Stomach (tissue), 9 donors: ENCODE results near the gene PRXL2A. TPM values are rescaled to one million over a fixed set of nuclear protein-coding genes. Genes with fewer than 3 reads are reported as not detected.
"Not testable (repeated sequence)": the region's sequence is repeated elsewhere in the genome, so short reads cannot be mapped to it uniquely, and the experiment has no call there.

Source experiments
- DNase-seq, 2 donors: peaks; one replicate each; pipeline versions ENCODE4 v3.0.0 to v3.0.0-alpha.2; 2013 to 2019
- H3K27ac ChIP-seq, 5 donors: fragments of 200-600 bp in 4 of 5; sonication (generic) in 4 of 5; one replicate each; pipeline ENCODE4 v1.5.1; 2013 to 2019; ENCODE audit warnings: mild to moderate bottlenecking in 1 of 5, moderate library complexity in 1 of 5
- H3K27me3 ChIP-seq, 3 donors: fragments of 200-600 bp; sonication (generic); one replicate each; pipeline ENCODE4 v1.5.1; 2017 to 2019; ENCODE audit warnings: mixed run types in 1 of 3
- H3K36me3 ChIP-seq, 4 donors: fragments of 200-600 bp; sonication (generic); 1 replicate in 3 of 4; 2 replicates in 1 of 4; pipeline ENCODE4 v1.5.1; 2016 to 2019
- H3K4me1 ChIP-seq, 4 donors: fragments of 200-600 bp; sonication (generic); one replicate each; pipeline ENCODE4 v1.5.1; 2016 to 2019
- H3K4me3 ChIP-seq, 4 donors: fragments of 200-600 bp; sonication (generic) in 3 of 4; one replicate each; pipeline ENCODE4 v1.5.1; 2016 to 2019; ENCODE audit warnings: mild to moderate bottlenecking in 1 of 4
- H3K9me3 ChIP-seq, 4 donors: fragments of 200-600 bp; sonication (generic); one replicate each; pipeline ENCODE4 v1.5.1; 2016 to 2019
- CTCF ChIP-seq, 7 experiments: fragments of 450-650 bp in 4 of 7; fragments of 200-600 bp in 3 of 7; sonication (generic) in 3 of 7; IDR thresholded peaks; one replicate each; pipeline ENCODE4 v1.5.1; 2016 to 2019; ENCODE audit warnings: antibody characterized with exemption in 7 of 7, control low read depth in 2 of 7, mild to moderate bottlenecking in 1 of 7
- EP300 ChIP-seq: sonication (generic); formaldehyde crosslinking; IDR thresholded peaks from one replicate; pipeline ENCODE4 v1.6.1; 2017; ENCODE audit warnings: antibody characterized with exemption
- POLR2A ChIP-seq, 4 donors: fragments of 450-650 bp; IDR thresholded peaks; one replicate each; pipeline ENCODE4 v1.6.1; 2016; ENCODE audit warnings: antibody characterized with exemption in 4 of 4, control low read depth in 2 of 4, mild to moderate bottlenecking in 1 of 4, moderate library complexity in 1 of 4
- POLR2AphosphoS5 ChIP-seq, 3 donors: sonication (generic); formaldehyde crosslinking; IDR thresholded peaks; one replicate each; pipeline ENCODE4 v1.6.1; 2016; ENCODE audit warnings: antibody characterized with exemption in 3 of 3
- WGBS, 5 donors: extraction: QIAGEN DNeasy Blood & Tissue Kit in 3 of 5; methylation state at CpG; one replicate each; pipeline versions ENCODE4 v1.1.5 to v1.1.7; 2013 to 2018; 5-methylcytosine and 5-hydroxymethylcytosine counted together
- intact Hi-C: fragments of 100-400 bp; cut with DNase I; formaldehyde crosslinking; loops from one replicate; pipeline ENCODE4 v1.15.1; 2023; ENCODE audit warnings: low total_unique reads
- polyA plus RNA-seq, 3 donors: library from polyadenylated mRNA; stranded (reverse); fragments of 200-250 nt; gene quantifications; one replicate each; pipeline ENCODE4 v1.2.3, GENCODE V29; 2013
- total RNA-seq, 5 donors: library from RNA; depleted of rRNA; stranded (reverse); fragments of >200 nt; gene quantifications; one replicate each; pipeline versions ENCODE4 v1.1.0 to v1.2.3, GENCODE V29; 2014 to 2016
- donor health status: healthy with polysubstance abuse.
- donor health status: Bipolar disorder and iron deficiency.
- donor health status: healthy.

PRXL2A gene
- total and polyA plus RNA-seq, 8 donors, result 6.7 to 56.8 (median 17.8) TPM

GRCh38 chr10:80473096-80473657 lies 64.8 kb downstream of the PRXL2A start:
- no peak for DNase-seq
- WGBS, 5 donors, result 66 to 76% (median 69%) methylated on average over 3 of the region's 3 CpGs
- intact Hi-C loops, result no loop called here
- Histone ChIP-seq H3K4me1 (peaks cover 41 to 81% (median 69%) of the 10 kb centered on the region in 4 donors), H3K4me3 (no peak overlapping the region), H3K27me3 (no peaks in the 10 kb centered on the region), H3K27ac (peak overlapping the region in 3 of 5 donors; percentile 11 to 91 (median 44)), H3K9me3 (peaks cover 0 to 6% (median 3%) of the 10 kb centered on the region in 4 donors), H3K36me3 (peaks cover 0 to 47% (median 31%) of the 10 kb centered on the region in 4 donors)
- no peak for TF ChIP-seq POLR2A (IDR thresholded peaks at IDR 0.05)

GRCh38 chr10:80473692-80474596 lies 65.6 kb downstream of the PRXL2A start:
- intact Hi-C loops, result no loop called here
- peaks cover 36 to 74% (median 61%) of the 10 kb centered on the region in 4 donors for H3K4me1 ChIP-seq
- TF ChIP-seq CTCF (IDR thresholded peaks at IDR 0.05) (no peak), EP300 (no peak), POLR2AphosphoS5 (IDR thresholded peaks at IDR 0.05) (no peak), POLR2A (IDR thresholded peaks at IDR 0.05) (no peak)
- 82 to 88% (median 86%) methylated on average over 8 of the region's 8 CpGs for WGBS, 5 donors
- H3K4me3 ChIP-seq, result no peak overlapping the region
- peaks cover 0 to 45% (median 31%) of the 10 kb centered on the region in 4 donors for H3K36me3 ChIP-seq
- H3K27ac ChIP-seq, result peak overlapping the region in 2 of 5 donors; percentile 44 to 91
- H3K9me3 ChIP-seq, result peaks cover 0 to 12% (median 6%) of the 10 kb centered on the region in 4 donors
- H3K27me3 ChIP-seq, result no peaks in the 10 kb centered on the region
- no peak for DNase-seq

DNA sequence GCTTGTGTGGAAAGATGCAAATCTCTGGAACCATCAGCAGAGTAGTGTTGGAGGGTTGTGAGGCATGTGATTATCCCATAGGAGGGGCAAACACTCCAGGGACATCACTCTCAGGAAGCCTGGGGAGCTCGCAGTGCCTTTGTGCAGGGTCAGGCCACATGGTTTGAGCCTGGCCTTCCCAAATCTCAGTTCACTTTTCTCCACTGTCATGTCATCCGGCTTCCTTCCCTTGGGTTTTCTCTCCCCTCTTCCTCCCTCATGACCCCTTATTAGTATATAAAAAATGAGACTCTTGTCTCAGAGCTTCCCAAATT lies 66.2 kb downstream of the PRXL2A start:
- H3K27ac ChIP-seq, result peak overlapping the region in 2 of 5 donors; percentile 44 to 91
- intact Hi-C loops, result no loop called here
- WGBS, 5 donors, result 67 to 89% (median 73%) methylated on average over 2 of the region's 2 CpGs

DNA sequence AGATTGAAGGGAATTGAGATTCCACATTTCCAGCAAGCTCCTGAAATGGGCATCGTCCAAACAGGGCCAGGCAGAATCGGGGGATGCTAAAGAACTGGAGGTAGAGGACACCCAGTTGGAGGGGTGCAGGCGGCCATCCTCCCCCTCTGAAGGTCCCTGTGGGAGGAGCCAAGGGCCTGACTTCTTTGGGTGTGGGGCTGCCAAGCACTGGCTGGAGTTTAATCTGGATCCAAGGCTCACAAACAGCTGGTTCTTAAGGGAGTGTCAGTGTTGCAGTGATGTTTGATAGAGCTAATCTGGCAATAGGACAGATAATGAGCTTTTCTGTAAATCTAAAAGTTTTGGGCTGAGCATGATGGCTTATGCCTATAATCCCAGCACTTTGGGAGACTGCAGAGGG lies 66.6 kb downstream of the PRXL2A start:
- Histone ChIP-seq H3K4me1 (peaks cover 30 to 64% (median 51%) of the 10 kb centered on the region in 4 donors), H3K27ac (peak overlapping the region in 1 of 5 donors; percentile 91), H3K36me3 (peaks cover 0 to 36% (median 27%) of the 10 kb centered on the region in 4 donors), H3K9me3 (peaks cover 0 to 12% (median 6%) of the 10 kb centered on the region in 4 donors), H3K27me3 (no peaks in the 10 kb centered on the region), H3K4me3 (no peak overlapping the region)
- intact Hi-C loops, result no loop called here
- 68 to 88% (median 69%) methylated on average over 3 of the region's 3 CpGs for WGBS, 5 donors
- peak in 1 of 2 donors; percentile 40 for DNase-seq
- TF ChIP-seq CTCF (IDR thresholded peaks at IDR 0.05) (no peak), POLR2AphosphoS5 (IDR thresholded peaks at IDR 0.05) (no peak), EP300 (no peak), POLR2A (IDR thresholded peaks at IDR 0.05) (no peak)

More for the DNA sequence above, 66.2 kb downstream of the PRXL2A start:
- H3K4me3 ChIP-seq, result no peak overlapping the region
- no peak for DNase-seq
- H3K36me3 ChIP-seq, result peaks cover 0 to 39% (median 29%) of the 10 kb centered on the region in 4 donors
- no peaks in the 10 kb centered on the region for H3K27me3 ChIP-seq
- H3K4me1 ChIP-seq, result peaks cover 30 to 67% (median 55%) of the 10 kb centered on the region in 4 donors
- H3K9me3 ChIP-seq, result peaks cover 0 to 12% (median 6%) of the 10 kb centered on the region in 4 donors
- no peak for TF ChIP-seq POLR2A (IDR thresholded peaks at IDR 0.05)
- no peak for TF ChIP-seq EP300
- no peak for TF ChIP-seq CTCF (IDR thresholded peaks at IDR 0.05)
- no peak for TF ChIP-seq POLR2AphosphoS5 (IDR thresholded peaks at IDR 0.05)

- intact Hi-C loops, H3K27ac ChIP-seq, H3K4me3 ChIP-seq, H3K27me3 ChIP-seq, DNase-seq: not testable (repeated sequence)
- peaks cover 0 to 29% (median 20%) of the 10 kb centered on the region in 4 donors for H3K36me3 ChIP-seq
- WGBS, 5 donors, result 95 to 99% (median 97%) methylated on average over 7 of the region's 7 CpGs
- H3K4me1 ChIP-seq, result peaks cover 24 to 57% (median 45%) of the 10 kb centered on the region in 4 donors
- H3K9me3 ChIP-seq, result peaks cover 0 to 12% (median 6%) of the 10 kb centered on the region in 4 donors
These were observed 67.3 kb downstream of the PRXL2A start for GRCh38 chr10:80475641-80476040.
